ENCODE measurements around the gene CIDEB. TPM values are rescaled to one million over a fixed set of nuclear protein-coding genes. Genes with fewer than 3 reads are reported as not detected.

The CIDEB gene
- total and polyA plus RNA-seq, 2 of the 13 experiments (the other 11 are each of a cell fraction or from before 2014, with no cell fraction given), result 35.8 to 110 TPM

- TF ChIP-seq NPAS2 (CRISPR knock-in tag; IDR thresholded peaks at IDR 0.05; ENCODE audit: borderline replicate concordance) (no peak), SCMH1 (CRISPR knock-in tag; IDR thresholded peaks at IDR 0.05; ENCODE audit: borderline replicate concordance) (no peak), RFX3 (CRISPR knock-in tag; IDR thresholded peaks at IDR 0.05) (no peak), ZNF564 (CRISPR knock-in tag; IDR thresholded peaks at IDR 0.05) (peak; percentile 97; the same call in 1 of the 2 replicates), AGO2 (optimal IDR thresholded peaks at IDR 0.05; ENCODE audit: low read depth, low read length) (no peak), MEF2D (CRISPR knock-in tag; IDR thresholded peaks at IDR 0.05) (peak; percentile 88; the same call in 1 of the 2 replicates), SRF (IDR thresholded peaks at IDR 0.05; ENCODE audit: low read depth, low read length) (no peak), SALL2 (CRISPR knock-in tag; IDR thresholded peaks at IDR 0.05) (no peak), ZFYVE20 (CRISPR knock-in tag; IDR thresholded peaks at IDR 0.05; ENCODE audit: borderline replicate concordance, low read depth) (peak; percentile 96), ZBTB7B (CRISPR knock-in tag; IDR thresholded peaks at IDR 0.05) (peak; percentile 67; the same call in 1 of the 2 replicates), ZSCAN25 (CRISPR knock-in tag; IDR thresholded peaks at IDR 0.05) (peak; percentile 67; the same call in 1 of the 2 replicates), SMC3 (IDR thresholded peaks at IDR 0.05; ENCODE audit: low read length) (peak; percentile 88), ZNF878 (CRISPR knock-in tag; IDR thresholded peaks at IDR 0.05) (no peak; the same call in 1 of the 2 replicates), BRD4 (CRISPR knock-in tag; IDR thresholded peaks at IDR 0.05) (no peak), ZBTB39 (CRISPR knock-in tag; IDR thresholded peaks at IDR 0.05) (peak; percentile 95; the same call in 1 of the 2 replicates)
- TF ChIP-seq, protein P1, sequence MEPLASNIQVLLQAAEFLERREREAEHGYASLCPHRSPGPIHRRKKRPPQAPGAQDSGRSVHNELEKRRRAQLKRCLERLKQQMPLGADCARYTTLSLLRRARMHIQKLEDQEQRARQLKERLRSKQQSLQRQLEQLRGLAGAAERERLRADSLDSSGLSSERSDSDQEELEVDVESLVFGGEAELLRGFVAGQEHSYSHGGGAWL (CRISPR knock-in tag; IDR thresholded peaks at IDR 0.05), result peak; percentile 98
- TF ChIP-seq, protein P2, sequence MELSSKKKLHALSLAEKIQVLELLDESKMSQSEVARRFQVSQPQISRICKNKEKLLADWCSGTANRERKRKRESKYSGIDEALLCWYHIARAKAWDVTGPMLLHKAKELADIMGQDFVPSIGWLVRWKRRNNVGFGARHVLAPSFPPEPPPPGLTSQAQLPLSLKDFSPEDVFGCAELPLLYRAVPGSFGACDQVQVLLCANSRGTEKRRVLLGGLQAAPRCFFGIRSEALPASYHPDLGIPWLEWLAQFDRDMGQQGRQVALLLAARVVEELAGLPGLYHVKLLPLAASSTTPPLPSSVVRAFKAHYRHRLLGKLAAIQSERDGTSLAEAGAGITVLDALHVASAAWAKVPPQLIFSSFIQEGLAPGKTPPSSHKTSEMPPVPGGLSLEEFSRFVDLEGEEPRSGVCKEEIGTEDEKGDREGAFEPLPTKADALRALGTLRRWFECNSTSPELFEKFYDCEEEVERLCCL (CRISPR knock-in tag; IDR thresholded peaks at IDR 0.05; ENCODE audit: borderline replicate concordance), result no peak; the same call in 1 of the 2 replicates
- TF ChIP-seq, protein P3, sequence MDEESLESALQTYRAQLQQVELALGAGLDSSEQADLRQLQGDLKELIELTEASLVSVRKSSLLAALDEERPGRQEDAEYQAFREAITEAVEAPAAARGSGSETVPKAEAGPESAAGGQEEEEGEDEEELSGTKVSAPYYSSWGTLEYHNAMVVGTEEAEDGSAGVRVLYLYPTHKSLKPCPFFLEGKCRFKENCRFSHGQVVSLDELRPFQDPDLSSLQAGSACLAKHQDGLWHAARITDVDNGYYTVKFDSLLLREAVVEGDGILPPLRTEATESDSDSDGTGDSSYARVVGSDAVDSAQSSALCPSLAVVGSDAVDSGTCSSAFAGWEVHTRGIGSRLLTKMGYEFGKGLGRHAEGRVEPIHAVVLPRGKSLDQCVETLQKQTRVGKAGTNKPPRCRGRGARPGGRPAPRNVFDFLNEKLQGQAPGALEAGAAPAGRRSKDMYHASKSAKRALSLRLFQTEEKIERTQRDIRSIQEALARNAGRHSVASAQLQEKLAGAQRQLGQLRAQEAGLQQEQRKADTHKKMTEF (CRISPR knock-in tag; IDR thresholded peaks at IDR 0.05), result peak; percentile 87; the same call in 1 of the 2 replicates
- TF ChIP-seq, protein P4, sequence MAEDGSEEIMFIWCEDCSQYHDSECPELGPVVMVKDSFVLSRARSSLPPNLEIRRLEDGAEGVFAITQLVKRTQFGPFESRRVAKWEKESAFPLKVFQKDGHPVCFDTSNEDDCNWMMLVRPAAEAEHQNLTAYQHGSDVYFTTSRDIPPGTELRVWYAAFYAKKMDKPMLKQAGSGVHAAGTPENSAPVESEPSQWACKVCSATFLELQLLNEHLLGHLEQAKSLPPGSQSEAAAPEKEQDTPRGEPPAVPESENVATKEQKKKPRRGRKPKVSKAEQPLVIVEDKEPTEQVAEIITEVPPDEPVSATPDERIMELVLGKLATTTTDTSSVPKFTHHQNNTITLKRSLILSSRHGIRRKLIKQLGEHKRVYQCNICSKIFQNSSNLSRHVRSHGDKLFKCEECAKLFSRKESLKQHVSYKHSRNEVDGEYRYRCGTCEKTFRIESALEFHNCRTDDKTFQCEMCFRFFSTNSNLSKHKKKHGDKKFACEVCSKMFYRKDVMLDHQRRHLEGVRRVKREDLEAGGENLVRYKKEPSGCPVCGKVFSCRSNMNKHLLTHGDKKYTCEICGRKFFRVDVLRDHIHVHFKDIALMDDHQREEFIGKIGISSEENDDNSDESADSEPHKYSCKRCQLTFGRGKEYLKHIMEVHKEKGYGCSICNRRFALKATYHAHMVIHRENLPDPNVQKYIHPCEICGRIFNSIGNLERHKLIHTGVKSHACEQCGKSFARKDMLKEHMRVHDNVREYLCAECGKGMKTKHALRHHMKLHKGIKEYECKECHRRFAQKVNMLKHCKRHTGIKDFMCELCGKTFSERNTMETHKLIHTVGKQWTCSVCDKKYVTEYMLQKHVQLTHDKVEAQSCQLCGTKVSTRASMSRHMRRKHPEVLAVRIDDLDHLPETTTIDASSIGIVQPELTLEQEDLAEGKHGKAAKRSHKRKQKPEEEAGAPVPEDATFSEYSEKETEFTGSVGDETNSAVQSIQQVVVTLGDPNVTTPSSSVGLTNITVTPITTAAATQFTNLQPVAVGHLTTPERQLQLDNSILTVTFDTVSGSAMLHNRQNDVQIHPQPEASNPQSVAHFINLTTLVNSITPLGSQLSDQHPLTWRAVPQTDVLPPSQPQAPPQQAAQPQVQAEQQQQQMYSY (CRISPR knock-in tag; IDR thresholded peaks at IDR 0.05), result no peak
These were observed 24.7 kb upstream of the CIDEB start (continued) for GRCh38 chr14:24332268-24332993.

Data from HepG2 (cell line).